ENCODE measurements around the gene CDR2. TPM values are rescaled to one million over a fixed set of nuclear protein-coding genes. Genes with fewer than 3 reads are reported as not detected.

CDR2 gene
- total and polyA plus RNA-seq, 2 of the 13 experiments (the other 11 are each of a cell fraction or from before 2014, with no cell fraction given): 59.0 to 78.9 TPM

DNA sequence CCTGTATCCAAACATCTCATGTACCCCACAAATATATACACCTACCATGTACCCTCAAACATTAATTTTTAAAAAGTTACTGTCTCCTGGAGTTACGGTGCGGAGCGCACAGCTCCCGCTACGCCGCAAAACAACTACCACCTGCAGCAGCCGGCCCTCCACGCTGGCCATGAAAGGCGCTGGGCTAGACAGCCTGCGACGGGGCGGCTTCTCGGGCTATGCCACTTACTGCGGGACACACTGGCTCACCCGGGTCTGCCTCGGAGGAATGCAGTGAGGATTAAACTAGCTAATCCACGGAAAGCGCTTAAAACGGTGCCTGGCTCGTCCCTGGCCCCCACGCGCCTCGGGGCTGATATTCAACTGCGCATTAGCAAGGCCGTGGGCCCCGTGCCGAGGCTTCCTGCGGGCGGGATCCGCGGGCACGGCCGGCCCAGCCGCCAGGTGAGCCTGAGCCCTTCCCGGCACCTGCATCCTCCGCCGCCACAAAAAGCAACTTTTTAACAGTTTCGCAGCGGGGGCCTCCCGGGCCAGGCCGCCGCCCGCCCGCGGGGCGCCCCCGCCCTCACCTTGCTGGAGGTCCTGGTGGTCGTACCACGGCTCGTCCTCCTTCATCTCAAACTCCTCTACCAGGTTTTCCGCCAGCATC, 633 bp downstream of the CDR2 start (continued):
- TF ChIP-seq, protein P1, sequence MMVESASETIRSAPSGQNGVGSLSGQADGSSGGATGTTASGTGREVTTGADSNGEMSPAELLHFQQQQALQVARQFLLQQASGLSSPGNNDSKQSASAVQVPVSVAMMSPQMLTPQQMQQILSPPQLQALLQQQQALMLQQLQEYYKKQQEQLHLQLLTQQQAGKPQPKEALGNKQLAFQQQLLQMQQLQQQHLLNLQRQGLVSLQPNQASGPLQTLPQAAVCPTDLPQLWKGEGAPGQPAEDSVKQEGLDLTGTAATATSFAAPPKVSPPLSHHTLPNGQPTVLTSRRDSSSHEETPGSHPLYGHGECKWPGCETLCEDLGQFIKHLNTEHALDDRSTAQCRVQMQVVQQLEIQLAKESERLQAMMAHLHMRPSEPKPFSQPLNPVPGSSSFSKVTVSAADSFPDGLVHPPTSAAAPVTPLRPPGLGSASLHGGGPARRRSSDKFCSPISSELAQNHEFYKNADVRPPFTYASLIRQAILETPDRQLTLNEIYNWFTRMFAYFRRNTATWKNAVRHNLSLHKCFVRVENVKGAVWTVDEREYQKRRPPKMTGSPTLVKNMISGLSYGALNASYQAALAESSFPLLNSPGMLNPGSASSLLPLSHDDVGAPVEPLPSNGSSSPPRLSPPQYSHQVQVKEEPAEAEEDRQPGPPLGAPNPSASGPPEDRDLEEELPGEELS (CRISPR knock-in tag; IDR thresholded peaks at IDR 0.05): no peak
- no peak for TF ChIP-seq ZNF207 (IDR thresholded peaks at IDR 0.05; ENCODE audit: borderline replicate concordance)
- no peak for TF ChIP-seq DR1 (CRISPR knock-in tag; IDR thresholded peaks at IDR 0.05)
- TF ChIP-seq NR2C2 (CRISPR knock-in tag; IDR thresholded peaks at IDR 0.05; ENCODE audit: borderline replicate concordance): no peak; the same call in none of the 2 replicates
- TF ChIP-seq, protein P2, sequence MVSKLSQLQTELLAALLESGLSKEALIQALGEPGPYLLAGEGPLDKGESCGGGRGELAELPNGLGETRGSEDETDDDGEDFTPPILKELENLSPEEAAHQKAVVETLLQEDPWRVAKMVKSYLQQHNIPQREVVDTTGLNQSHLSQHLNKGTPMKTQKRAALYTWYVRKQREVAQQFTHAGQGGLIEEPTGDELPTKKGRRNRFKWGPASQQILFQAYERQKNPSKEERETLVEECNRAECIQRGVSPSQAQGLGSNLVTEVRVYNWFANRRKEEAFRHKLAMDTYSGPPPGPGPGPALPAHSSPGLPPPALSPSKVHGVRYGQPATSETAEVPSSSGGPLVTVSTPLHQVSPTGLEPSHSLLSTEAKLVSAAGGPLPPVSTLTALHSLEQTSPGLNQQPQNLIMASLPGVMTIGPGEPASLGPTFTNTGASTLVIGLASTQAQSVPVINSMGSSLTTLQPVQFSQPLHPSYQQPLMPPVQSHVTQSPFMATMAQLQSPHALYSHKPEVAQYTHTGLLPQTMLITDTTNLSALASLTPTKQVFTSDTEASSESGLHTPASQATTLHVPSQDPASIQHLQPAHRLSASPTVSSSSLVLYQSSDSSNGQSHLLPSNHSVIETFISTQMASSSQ (IDR thresholded peaks at IDR 0.05; ENCODE audit: low read depth): no peak
- TF ChIP-seq, protein P2 (CRISPR knock-in tag; IDR thresholded peaks at IDR 0.05; ENCODE audit: borderline replicate concordance): 0 out of 2 replicates have a peak, but pooled peaks have one; percentile 11
- TF ChIP-seq, protein P3, sequence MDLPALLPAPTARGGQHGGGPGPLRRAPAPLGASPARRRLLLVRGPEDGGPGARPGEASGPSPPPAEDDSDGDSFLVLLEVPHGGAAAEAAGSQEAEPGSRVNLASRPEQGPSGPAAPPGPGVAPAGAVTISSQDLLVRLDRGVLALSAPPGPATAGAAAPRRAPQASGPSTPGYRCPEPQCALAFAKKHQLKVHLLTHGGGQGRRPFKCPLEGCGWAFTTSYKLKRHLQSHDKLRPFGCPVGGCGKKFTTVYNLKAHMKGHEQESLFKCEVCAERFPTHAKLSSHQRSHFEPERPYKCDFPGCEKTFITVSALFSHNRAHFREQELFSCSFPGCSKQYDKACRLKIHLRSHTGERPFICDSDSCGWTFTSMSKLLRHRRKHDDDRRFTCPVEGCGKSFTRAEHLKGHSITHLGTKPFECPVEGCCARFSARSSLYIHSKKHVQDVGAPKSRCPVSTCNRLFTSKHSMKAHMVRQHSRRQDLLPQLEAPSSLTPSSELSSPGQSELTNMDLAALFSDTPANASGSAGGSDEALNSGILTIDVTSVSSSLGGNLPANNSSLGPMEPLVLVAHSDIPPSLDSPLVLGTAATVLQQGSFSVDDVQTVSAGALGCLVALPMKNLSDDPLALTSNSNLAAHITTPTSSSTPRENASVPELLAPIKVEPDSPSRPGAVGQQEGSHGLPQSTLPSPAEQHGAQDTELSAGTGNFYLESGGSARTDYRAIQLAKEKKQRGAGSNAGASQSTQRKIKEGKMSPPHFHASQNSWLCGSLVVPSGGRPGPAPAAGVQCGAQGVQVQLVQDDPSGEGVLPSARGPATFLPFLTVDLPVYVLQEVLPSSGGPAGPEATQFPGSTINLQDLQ (CRISPR knock-in tag; IDR thresholded peaks at IDR 0.05): peak; percentile 6; the same call in 1 of the 2 replicates
- TF ChIP-seq ZNF230 (CRISPR knock-in tag; IDR thresholded peaks at IDR 0.05): 0 out of 2 replicates have a peak, but pooled peaks have one; percentile 47
- no peak for TF ChIP-seq ZNF496 (CRISPR knock-in tag; IDR thresholded peaks at IDR 0.05; ENCODE audit: insufficient replicate concordance)
- TF ChIP-seq, protein P4, sequence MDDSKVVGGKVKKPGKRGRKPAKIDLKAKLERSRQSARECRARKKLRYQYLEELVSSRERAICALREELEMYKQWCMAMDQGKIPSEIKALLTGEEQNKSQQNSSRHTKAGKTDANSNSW (CRISPR knock-in tag; IDR thresholded peaks at IDR 0.05; ENCODE audit: borderline replicate concordance): peak; percentile 26; the same call in 1 of the 2 replicates
- TF ChIP-seq ZNF749 (CRISPR knock-in tag; IDR thresholded peaks at IDR 0.05; ENCODE audit: borderline replicate concordance): no peak; the same call in 1 of the 2 replicates
- TF ChIP-seq ZNF543 (CRISPR knock-in tag; IDR thresholded peaks at IDR 0.05): peak; percentile 68; the same call in 1 of the 2 replicates
- peak; percentile 55; the same call in 1 of the 2 replicates for TF ChIP-seq MTF2 (CRISPR knock-in tag; IDR thresholded peaks at IDR 0.05; ENCODE audit: borderline replicate concordance)
- no peak; the same call in 1 of the 2 replicates for TF ChIP-seq DMAP1 (CRISPR knock-in tag; IDR thresholded peaks at IDR 0.05)
- TF ChIP-seq, protein P5, sequence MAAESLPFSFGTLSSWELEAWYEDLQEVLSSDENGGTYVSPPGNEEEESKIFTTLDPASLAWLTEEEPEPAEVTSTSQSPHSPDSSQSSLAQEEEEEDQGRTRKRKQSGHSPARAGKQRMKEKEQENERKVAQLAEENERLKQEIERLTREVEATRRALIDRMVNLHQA (CRISPR knock-in tag; IDR thresholded peaks at IDR 0.05): no peak

Measured in HepG2 (cell line).